Adrenal gland (tissue), 5 donors: ENCODE results near the gene SYNPR.

Experiments
- POLR2A ChIP-seq, 2 donors: fragments of 450-650 bp; IDR thresholded peaks; one replicate each; pipeline ENCODE4 v1.6.1; 2017; ENCODE audit warnings: antibody characterized with exemption in 2 of 2, mild to moderate bottlenecking in 2 of 2, moderate library complexity in 1 of 2
- TF ChIP-seq, protein P1 (sequence below), 6 experiments: fragments of 450-650 bp in 4 of 6; fragments of 200-600 bp in 2 of 6; sonication (generic) in 1 of 6; IDR thresholded peaks; 1 replicate in 5 of 6; 2 replicates in 1 of 6; pipeline versions ENCODE4 v1.5.1 to v1.8.0; 2016 to 2021; ENCODE audit warnings: antibody characterized with exemption in 6 of 6, mild to moderate bottlenecking in 2 of 6, moderate library complexity in 1 of 6
- donor health status: DM: no; HTN: no; CAD: no.

DNA sequence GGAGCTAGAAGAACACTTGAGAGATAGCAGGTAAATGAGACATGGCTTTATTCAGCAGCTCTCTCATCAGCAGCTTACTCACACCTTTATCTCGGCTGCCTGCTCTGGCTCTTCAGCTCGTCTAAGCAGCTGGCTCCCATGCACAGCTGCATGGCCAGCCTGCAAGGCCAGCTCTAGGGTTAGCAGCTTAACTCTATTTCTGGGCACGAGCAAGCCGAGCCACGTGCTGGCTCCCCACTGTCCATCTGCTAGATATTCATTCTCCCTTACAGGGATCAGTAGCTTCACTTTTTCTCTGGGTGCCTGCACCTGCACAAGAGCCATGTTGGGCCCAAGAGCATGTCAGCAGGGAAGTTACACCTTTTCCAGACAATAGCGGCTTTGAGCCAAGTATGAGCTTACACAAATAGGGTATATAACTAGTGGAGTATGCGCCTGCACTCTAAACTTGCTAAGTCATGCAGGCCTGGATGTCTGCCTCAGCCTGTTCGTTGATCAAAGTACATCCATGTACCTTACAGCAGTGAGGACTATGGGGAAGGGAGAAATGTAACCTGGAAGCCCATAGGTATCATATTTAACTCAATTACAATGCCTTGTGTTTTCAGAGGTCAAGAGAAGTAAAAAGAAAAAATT is 199.5 kb downstream of the SYNPR start:
- TF ChIP-seq, protein P1, sequence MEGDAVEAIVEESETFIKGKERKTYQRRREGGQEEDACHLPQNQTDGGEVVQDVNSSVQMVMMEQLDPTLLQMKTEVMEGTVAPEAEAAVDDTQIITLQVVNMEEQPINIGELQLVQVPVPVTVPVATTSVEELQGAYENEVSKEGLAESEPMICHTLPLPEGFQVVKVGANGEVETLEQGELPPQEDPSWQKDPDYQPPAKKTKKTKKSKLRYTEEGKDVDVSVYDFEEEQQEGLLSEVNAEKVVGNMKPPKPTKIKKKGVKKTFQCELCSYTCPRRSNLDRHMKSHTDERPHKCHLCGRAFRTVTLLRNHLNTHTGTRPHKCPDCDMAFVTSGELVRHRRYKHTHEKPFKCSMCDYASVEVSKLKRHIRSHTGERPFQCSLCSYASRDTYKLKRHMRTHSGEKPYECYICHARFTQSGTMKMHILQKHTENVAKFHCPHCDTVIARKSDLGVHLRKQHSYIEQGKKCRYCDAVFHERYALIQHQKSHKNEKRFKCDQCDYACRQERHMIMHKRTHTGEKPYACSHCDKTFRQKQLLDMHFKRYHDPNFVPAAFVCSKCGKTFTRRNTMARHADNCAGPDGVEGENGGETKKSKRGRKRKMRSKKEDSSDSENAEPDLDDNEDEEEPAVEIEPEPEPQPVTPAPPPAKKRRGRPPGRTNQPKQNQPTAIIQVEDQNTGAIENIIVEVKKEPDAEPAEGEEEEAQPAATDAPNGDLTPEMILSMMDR (IDR thresholded peaks at IDR 0.05): no peak
- no peak for TF ChIP-seq POLR2A (IDR thresholded peaks at IDR 0.05)
